Dermis microvascular lymphatic vessel endothelial cell (primary cell): Measurements from ENCODE around the gene RBMS2. TPM values are rescaled to one million over a fixed set of nuclear protein-coding genes. Genes with fewer than 3 reads are reported as not detected.
A peak's percentile ranks its signal among the peaks of the same experiment; 100 is the strongest.
"Not testable (repeated sequence)": the region's sequence is repeated elsewhere in the genome, so short reads cannot be mapped to it uniquely, and the experiment has no call there.

Experiments
- DNase-seq, 2 donors: peaks; one replicate each; pipeline versions ENCODE4 v3.0.0 to v3.0.0-alpha.2; 2010; ENCODE audit warnings: low read depth in 2 of 2
- total RNA-seq: library from RNA; depleted of rRNA; stranded (reverse); fragments of >200 nt; gene quantifications from 2 replicates; pipeline ENCODE4 v1.2.1, GENCODE V29; 2014

Gene RBMS2
- 43.6 and 52.4 TPM in 2 replicates for total RNA-seq

- peak; percentile 58 to 93 for DNase-seq
Observed at GRCh38 chr12:56521590-56522371, at the start of gene RBMS2. TSS of gene RBMS2 (plus strand) at chr12:56521820. CDS start at chr12:56522024, 204 bp downstream.

DNA sequence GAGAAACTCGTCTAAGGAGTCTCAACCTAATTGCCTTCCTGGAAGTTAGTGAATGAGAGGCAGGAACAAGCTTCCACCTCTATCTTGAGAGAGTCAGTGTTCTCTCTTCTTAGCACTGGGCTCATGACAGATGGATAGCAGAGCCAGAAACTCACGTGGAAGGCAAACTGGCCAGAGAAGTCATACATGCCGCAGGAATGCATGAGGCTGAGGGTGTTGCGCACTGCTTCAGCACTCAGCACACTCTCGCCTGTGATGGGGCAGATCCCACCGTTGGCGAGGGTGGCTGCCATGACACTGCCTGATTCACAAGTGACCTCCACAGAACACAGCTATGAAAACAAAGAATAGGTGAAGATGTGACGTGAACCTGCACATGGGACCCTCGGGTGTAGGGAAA, 47.2 kb upstream of the RBMS2 start:
- DNase-seq, result no peak

GRCh38 chr12:56476143-56476542, 45.5 kb upstream of the RBMS2 start:
- no peak for DNase-seq

DNA sequence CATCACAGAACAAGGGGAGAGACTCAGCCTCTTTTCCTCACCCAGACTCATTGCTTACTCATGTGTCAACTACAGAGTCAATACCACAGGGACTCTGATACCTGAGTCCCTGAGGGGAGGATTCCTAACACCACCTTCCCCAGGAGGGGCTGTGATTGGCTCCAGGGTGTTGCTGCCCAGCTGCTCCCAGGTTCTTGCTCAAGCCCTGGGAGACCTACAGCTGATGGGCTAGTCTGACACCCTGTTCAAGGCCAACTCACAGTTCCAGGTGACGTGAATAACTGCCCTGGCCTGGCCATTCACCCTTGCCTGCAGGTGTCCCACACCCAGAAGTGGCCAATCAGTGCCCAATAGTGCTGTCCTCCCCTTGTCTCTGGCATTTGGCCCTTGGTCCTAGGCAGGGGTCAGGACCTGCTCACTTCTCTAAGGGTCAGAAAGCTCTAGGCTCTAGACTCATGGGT, 44.6 kb upstream of the RBMS2 start:
- DNase-seq, result no peak

GRCh38 chr12:56477521-56478225, 43.9 kb upstream of the RBMS2 start:
- DNase-seq, result no peak

DNA sequence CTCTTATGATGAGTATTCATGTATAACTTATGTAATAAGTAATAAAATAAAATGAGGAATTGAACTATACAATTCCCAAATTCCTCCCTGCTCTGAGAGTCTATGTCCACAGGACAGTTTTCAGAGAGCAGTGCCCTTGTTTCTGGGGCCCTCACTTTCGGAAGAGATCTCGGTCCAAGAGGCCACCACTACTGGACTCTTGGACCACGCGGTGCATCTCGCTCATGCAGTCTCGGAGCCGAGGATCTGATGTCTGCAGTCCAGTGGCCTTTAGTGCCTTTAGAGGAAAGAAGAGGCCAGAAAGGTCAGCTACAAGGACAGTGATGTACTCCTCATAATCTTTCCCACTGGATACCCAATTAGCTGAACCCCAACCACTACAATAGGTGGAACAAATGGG, 42.0 kb upstream of the RBMS2 start:
- DNase-seq, result no peak

- no peak for DNase-seq
Observed at GRCh38 chr12:56484566-56484965, 37.1 kb upstream of the RBMS2 start.

- no peak for DNase-seq
Observed at GRCh38 chr12:56486694-56487093, 34.9 kb upstream of the RBMS2 start.

DNA sequence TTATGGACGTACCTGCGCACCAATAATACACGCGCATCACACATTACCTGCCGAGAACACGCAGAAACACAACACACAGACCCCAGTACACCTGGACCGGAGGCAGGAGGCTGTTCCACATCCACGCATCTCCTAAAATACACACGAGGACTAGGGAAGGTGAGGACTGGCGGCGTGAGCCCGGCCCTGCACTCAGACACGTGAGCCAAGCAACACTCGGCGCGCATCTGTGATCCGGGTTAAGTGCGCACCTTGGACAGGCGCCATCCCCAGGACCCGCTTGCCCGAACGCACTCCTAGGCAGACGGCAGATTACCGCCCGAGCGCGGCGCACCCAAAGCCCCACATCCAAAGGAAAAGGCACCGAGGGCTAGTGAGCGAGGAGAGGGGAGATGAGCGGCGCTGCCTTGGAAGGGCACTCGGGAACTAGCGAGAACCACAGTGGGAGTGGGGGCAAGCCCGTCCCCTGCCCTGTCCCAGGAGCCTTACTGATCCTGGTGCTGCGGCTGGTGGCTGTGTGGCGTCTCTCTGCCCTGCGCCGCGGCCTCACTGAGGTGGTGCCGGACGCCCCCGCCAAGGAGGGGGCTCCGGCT, 34.1 kb upstream of the RBMS2 start:
- peak in 1 of 2 donors; percentile 17 for DNase-seq

- DNase-seq, result peak; percentile 59 to 71
Observed at GRCh38 chr12:56488041-56488955, 33.3 kb upstream of the RBMS2 start, which contains the start of gene GLS2. TSS of gene GLS2 (minus strand) at chr12:56488161. CDS start at chr12:56488118, 43 bp downstream.

DNA sequence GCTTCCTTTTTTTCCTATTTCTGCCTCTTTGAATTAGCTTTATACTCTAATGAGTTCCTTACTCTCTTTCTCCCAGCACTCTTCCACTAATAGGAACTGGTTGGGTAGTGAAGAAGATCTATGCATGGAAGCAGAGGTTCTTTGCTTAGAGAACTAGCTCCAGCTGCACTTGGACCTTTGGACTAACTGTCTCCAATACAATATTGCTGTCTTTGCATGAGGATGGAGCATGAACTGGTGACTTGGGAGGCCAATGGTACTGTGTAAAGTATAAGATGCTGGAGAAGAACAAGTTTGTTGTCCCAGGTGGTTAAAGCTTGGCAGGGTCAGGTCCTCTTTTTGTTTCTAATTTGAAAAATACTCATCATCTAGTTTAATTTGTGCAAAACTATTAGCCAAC, 31.3 kb upstream of the RBMS2 start:
- no peak for DNase-seq

GRCh38 chr12:56493409-56494105, 28.1 kb upstream of the RBMS2 start:
- not testable (repeated sequence) for DNase-seq

GRCh38 chr12:56494106-56494415, 27.6 kb upstream of the RBMS2 start:
- not testable (repeated sequence) for DNase-seq

DNA sequence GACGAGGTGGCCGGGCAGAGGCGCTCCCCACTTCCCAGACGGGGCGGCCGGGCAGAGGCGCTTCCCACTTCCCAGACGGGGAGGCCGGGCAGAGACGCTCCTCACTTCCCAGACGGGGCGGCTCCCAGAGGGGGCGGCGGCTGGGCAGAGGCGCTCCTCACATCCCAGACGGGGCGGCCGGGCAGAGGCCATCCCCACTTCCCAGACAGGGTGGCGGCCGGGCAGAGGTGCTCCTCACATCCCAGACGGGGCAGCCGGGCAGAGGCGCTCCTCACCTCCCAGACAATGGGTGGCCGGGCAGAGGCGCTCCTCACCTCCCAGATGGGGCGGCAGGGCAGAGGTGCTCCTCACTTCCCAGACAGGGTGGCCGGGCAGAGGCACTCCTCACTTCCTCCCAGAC, 27.1 kb upstream of the RBMS2 start:
- not testable (repeated sequence) for DNase-seq

DNA sequence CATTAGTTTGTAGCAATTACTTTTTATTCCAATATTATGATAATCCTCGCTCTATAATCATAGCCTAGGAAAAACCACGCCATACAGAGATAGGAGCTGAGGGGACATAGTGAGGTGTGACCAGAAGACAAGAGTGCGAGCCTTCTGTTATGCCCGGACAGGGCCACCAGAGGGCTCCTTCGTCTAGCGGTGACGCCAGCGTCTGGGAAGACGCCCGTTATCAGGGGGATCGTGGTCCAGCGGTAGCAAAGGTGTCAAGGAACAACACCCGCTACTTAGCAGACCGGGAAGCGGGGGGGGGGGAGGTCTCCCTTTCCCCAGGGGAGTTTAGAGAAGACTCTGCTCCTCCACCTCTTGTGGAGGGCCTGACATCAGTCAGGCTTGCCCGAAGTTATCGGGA, 24.9 kb upstream of the RBMS2 start:
- peak in 1 of 2 donors; percentile 24 for DNase-seq

DNA sequence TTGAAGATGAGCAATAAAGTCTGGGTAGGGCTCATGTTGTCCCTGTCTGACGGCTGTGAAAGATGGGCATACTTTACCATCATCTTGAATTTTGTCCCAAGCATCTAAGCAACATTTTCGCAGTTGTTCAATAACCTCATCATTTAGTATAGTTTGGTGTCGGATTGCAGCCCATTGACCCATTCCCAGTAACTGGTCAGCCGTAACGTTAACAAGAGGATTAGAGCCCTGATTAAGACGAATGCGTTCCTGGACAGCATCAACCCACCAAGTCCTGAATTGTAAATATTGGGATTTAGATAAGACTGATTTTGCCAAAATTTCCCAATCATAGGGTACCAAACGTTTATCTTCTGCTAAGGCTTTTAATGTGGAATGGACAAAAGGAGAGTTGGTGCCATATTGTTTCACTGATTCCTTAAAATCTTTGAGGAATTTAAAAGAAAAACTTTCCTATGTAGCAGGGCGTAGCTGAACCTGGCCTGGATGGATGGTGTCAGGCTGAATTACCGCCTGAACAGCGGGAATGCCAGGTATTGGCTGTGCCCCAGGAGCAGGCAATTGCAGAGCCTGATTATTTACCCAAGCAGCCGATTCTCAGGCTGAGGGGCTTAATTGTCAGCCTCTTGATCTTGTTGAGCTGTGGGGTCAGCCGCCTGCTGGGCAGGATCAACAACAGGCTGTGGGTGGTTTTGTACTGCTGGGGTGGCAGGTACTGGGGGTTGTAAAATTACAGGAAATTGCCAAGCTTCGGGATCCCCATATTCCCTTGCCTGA, 23.3 kb upstream of the RBMS2 start:
- DNase-seq, result not testable (repeated sequence)

GRCh38 chr12:56499452-56499851, 22.2 kb upstream of the RBMS2 start:
- not testable (repeated sequence) for DNase-seq

DNA sequence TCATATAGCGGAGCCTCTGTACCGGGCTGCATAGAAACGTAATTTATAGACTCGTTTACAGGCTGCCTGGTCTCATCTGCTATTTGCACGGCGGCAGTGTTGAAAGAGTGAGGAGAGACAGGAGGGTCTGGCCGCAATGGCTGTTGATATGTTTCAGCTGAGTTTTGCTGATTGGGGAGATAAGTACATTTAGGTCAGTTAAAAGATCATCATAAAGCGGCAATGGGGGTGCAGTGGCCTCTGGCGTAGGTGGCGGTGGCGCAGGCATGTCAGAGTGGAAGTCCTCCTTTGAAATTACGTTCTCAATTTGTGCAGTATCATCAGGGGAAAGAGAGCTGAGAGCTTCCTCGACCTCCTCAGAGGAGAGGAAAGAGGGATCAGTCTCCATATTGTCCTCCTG, 21.7 kb upstream of the RBMS2 start:
- not testable (repeated sequence) for DNase-seq

DNA sequence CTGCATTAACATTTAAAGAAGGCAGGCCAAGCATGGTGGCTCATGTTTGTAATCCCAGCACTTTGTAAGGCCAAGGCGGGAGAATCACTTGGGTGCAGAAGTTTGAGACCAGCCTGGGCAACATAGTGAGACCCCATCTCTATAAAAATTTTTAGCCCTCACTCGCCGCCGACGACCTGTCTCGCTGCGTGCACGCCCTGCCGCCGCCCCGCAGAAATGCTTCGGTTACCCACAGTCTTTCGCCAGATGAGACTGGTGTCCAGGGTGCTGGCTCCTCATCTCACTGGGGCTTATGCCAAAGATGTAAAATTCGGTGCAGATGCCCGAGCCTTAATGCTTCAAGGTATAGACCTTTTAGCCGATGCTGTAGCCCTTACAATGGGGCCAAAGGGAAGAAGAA, 10.8 kb upstream of the RBMS2 start:
- DNase-seq, result no peak

- DNase-seq, result not testable (repeated sequence)
Observed at GRCh38 chr12:56514014-56514318, 7.7 kb upstream of the RBMS2 start.
